ENCODE results near the gene HOXA4. TPM values are rescaled to one million over a fixed set of nuclear protein-coding genes. Genes with fewer than 3 reads are reported as not detected.

Gene HOXA4
- total and polyA plus RNA-seq, 2 of the 8 experiments (the other 6 are each of a cell fraction or from before 2014, with no cell fraction given): not detected

DNA sequence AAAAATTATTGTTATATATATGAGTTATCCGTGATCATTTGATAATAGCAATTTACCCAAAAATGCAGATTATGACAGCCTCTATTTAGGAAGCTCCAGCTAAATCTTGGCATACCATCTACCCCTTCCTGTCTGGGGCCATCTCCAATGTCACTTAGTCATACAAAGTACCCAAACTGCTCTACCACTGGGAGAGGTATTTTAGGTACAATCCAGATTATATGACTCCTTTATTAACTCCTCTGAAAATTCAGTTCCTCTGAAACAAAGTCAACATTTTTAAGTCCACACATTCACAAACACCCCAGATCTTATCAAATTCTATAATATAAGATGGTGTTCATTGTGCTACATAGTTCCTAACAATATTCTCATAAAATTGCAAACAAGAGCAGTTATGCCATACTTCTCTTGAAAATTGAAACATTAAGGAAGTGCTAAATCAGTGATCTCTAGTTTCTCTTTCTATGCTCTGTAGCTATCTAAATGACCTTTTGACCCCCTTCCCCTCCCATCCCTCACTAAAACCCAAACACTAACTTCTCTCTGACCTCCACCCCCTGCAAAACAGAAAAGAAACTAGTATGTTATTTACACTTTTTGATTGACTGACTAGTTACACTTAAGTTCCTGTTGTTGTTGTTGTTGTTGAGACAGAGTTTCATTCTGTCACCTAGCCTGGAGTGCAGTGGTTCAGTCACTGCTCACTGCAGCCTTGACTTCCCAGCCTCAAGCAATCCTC is 51.2 kb downstream of the HOXA4 start:
- H2BK120ac ChIP-seq (replicated peaks; ENCODE audit: low read depth, low read length): no peak overlapping the region
- H3K9ac ChIP-seq (replicated peaks in 1 of 4; ENCODE audit: extremely low read depth in 1 of 4, low read depth in 3 of 4, low read length in 3 of 4): no peak overlapping the region
- FAIRE-seq: no peak
- H3K4me1 ChIP-seq (replicated peaks in 1 of 4; ENCODE audit: control insufficient read depth in 3 of 4, insufficient read depth in 4 of 4, low read length in 3 of 4): peaks cover 0 to 3% (median 0%) of the 10 kb centered on the region in 4 experiments; a peak in 1 of 7 replicates
- CTCF ChIA-PET (ENCODE audit: partially characterized antibody): interaction anchor here (0.7 kb wide), 1 partner anchor 15 kb away, joined by 3 read pairs; no protein-coding TSS in a partner anchor
- H4K5ac ChIP-seq (ENCODE audit: insufficient read length, low read depth, low read length): no peak overlapping the region
- no peaks in the 10 kb centered on the region for H3K27me3 ChIP-seq (replicated peaks in 1 of 4; ENCODE audit: control insufficient read depth in 3 of 4, extremely low read depth in 1 of 4, insufficient read depth in 3 of 4, low read length in 3 of 4)
- H4K20me1 ChIP-seq (replicated peaks in 1 of 2; ENCODE audit: control insufficient read depth in 1 of 2, insufficient read depth in 2 of 2, low read length in 2 of 2): no peaks in the 10 kb centered on the region
- H3K14ac ChIP-seq (ENCODE audit: insufficient read length): no peak overlapping the region
- POLR2A ChIA-PET (ENCODE audit: partially characterized antibody): no interaction called here
- H4K8ac ChIP-seq (ENCODE audit: extremely low read depth, insufficient read depth, low read length): no peak overlapping the region
- H2BK15ac ChIP-seq (ENCODE audit: low read length): no peak overlapping the region
- H3K9me3 ChIP-seq (ENCODE audit: insufficient read depth in 2 of 2, low read depth in 1 of 2, low read length in 1 of 2): no peaks in the 10 kb centered on the region
- H2BK12ac ChIP-seq (ENCODE audit: low read depth, low read length): no peak overlapping the region
- no peak overlapping the region for H3K18ac ChIP-seq (ENCODE audit: extremely low read depth, low read length)
- H3K23ac ChIP-seq (ENCODE audit: insufficient read length): no peak overlapping the region
- H2BK5ac ChIP-seq (ENCODE audit: low read depth, low read length): no peak overlapping the region
- H4K91ac ChIP-seq (replicated peaks; ENCODE audit: insufficient read length, low read length): no peak overlapping the region
- H2AFZ ChIP-seq (ENCODE audit: low read length): no peak overlapping the region
- H2BK20ac ChIP-seq (ENCODE audit: low read length): no peak overlapping the region
- no peaks in the 10 kb centered on the region; the same call in 1 of the 2 replicates for H3K23me2 ChIP-seq (ENCODE audit: low read depth, low read length)
- no peak overlapping the region for H3K4ac ChIP-seq (replicated peaks; ENCODE audit: insufficient read length, low read depth, low read length)
- H3K4me2 ChIP-seq (ENCODE audit: insufficient read depth in 1 of 2, low read depth in 2 of 2, low read length in 2 of 2): no peak overlapping the region
- no peak overlapping the region for H3K4me3 ChIP-seq (ENCODE audit: extremely low read depth in 1 of 4, insufficient read depth in 2 of 4, low read depth in 3 of 4, low read length in 4 of 4)
- no peak for DNase-seq (ENCODE audit: low read depth in 1 of 2, low spot score in 2 of 2)
- WGBS, 2 experiments (ENCODE audit: extremely low coverage in 1 of 2, insufficient coverage in 1 of 2, insufficient read length in 1 of 2, insufficient replicate concordance in 2 of 2, low coverage in 1 of 2, low lambda C conversion rate in 2 of 2, missing lambda C conversion rate in 1 of 2): 80% methylated on average over 1 of the region's 1 CpG; no CpG with 5 or more reads in 1 of the 2 experiments
- H3K36me3 ChIP-seq (ENCODE audit: control insufficient read depth in 2 of 4, insufficient read depth in 4 of 4, low read length in 3 of 4): no peaks in the 10 kb centered on the region
- H3K27ac ChIP-seq (ENCODE audit: low read depth, low read length): no peak overlapping the region
- H3K79me1 ChIP-seq (ENCODE audit: low read depth, low read length): no peaks in the 10 kb centered on the region
- no peaks in the 10 kb centered on the region for H3K79me2 ChIP-seq (ENCODE audit: control insufficient read depth in 1 of 2, insufficient read depth in 2 of 2, low read length in 2 of 2)
- no peak overlapping the region for H2AK5ac ChIP-seq (ENCODE audit: low read depth, low read length)
- H3K56ac ChIP-seq (replicated peaks; ENCODE audit: insufficient read length, low read depth, low read length): no peak overlapping the region
- TF ChIP-seq CEBPB (IDR thresholded peaks at IDR 0.05; ENCODE audit: low read depth, low read length) (no peak), E2F6 (IDR thresholded peaks at IDR 0.05) (no peak), CTBP2 (IDR thresholded peaks at IDR 0.05; ENCODE audit: borderline replicate concordance, insufficient read depth, insufficient read length, low read length) (no peak), ASH2L (IDR thresholded peaks at IDR 0.05; ENCODE audit: low read length) (no peak), SIX5 (IDR thresholded peaks at IDR 0.05; ENCODE audit: low read depth, low read length) (no peak), NRF1 (IDR thresholded peaks at IDR 0.05; ENCODE audit: low read depth, low read length) (no peak), EZH2 (IDR thresholded peaks at IDR 0.05; ENCODE audit: low read depth, low read length, severe bottlenecking) (no peak), POLR2A (IDR thresholded peaks at IDR 0.05; ENCODE audit: control extremely low read depth in 1 of 2, low read depth in 2 of 2, low read length in 2 of 2) (no peak)
